Mesodermal cell (in vitro differentiated cells): ENCODE data around the gene E2F2.

Source experiments
- H3K27ac ChIP-seq: 2 replicates; pipeline ENCODE4 v1.7.0; 2013; ENCODE audit warnings: mild to moderate bottlenecking, low read depth, low read length, moderate library complexity; ENCODE audit not compliant: severe bottlenecking
- H3K36me3 ChIP-seq: 2 replicates; pipeline ENCODE4 v1.7.1; 2013; ENCODE audit warnings: mild to moderate bottlenecking, low read length, moderate library complexity; ENCODE audit not compliant: control insufficient read depth, insufficient read depth
- H3K4me1 ChIP-seq: one replicate; pipeline ENCODE4 v1.7.1; 2013; ENCODE audit warnings: mild to moderate bottlenecking, low read length; ENCODE audit not compliant: insufficient read depth, control insufficient read depth, poor library complexity, severe bottlenecking
- H3K4me3 ChIP-seq: 2 replicates; pipeline ENCODE4 v1.7.0; 2013; ENCODE audit warnings: low read length, control low read depth, mild to moderate bottlenecking; ENCODE audit not compliant: insufficient read depth, poor library complexity, severe bottlenecking; ENCODE audit errors: extremely low read depth
- H3K9me3 ChIP-seq: 2 replicates; pipeline ENCODE4 v1.7.1; 2013; ENCODE audit warnings: mild to moderate bottlenecking, low read length, moderate library complexity; ENCODE audit not compliant: control insufficient read depth
- WGBS, 2 experiments: methylation state at CpG; one replicate each; pipeline ENCODE4 v1.1.5; 2013; ENCODE audit warnings: missing lambda C conversion rate in 2 of 2; ENCODE audit not compliant: insufficient coverage in 2 of 2; 5-methylcytosine and 5-hydroxymethylcytosine counted together

The E2F2 gene

DNA sequence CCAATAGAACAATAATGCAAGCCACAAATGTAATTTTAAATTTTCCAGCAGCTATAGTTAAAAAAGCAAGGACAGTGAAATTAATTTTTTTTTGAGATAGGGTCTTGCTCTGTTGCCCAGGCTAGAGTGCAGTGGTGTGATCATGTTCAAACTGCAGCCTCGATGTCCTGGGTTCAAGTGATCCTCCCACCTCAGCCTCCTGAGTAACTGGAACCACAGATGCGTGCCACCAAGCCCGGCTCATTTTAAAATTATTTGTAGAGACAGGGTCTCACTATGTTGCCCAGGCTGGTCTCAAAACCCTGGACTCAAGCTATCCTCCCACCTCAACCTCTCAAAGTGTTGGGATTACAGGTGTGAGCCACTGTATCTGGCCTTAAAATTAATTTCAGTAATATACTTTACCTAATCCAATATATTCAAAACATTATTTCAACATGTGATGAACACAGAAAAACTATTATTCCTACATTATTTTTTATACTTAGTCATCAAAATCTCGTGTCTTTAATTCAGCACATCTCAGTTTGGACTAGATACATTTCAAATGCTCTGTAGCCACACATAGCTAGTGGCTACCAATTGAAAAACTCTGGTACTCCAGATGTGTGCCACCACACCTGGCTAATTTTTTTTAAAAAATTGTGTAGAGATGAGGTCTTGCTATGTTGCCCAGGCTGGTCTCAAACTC, 39.1 kb upstream of the E2F2 start:
- H3K27ac ChIP-seq, result no peak overlapping the region
- no peaks in the 10 kb centered on the region for H3K36me3 ChIP-seq
- H3K4me3 ChIP-seq, result no peak overlapping the region
- peaks cover 5% of the 10 kb centered on the region for H3K9me3 ChIP-seq
- H3K4me1 ChIP-seq, result peaks cover 24% of the 10 kb centered on the region
- WGBS, 2 experiments, result 100% methylated on average over 3 to 4 of the region's 4 CpGs

- H3K4me1 ChIP-seq, result peaks cover 35% of the 10 kb centered on the region
- H3K9me3 ChIP-seq, result no peaks in the 10 kb centered on the region
- H3K4me3 ChIP-seq, result peak overlapping the region; percentile 35
- H3K27ac ChIP-seq, result peak overlapping the region; percentile 98
- 25 to 27% methylated on average over 13 to 14 of the region's 16 CpGs for WGBS, 2 experiments
- no peaks in the 10 kb centered on the region for H3K36me3 ChIP-seq
These were observed 37.8 kb upstream of the E2F2 start for GRCh38 chr1:23568608-23569383.

DNA sequence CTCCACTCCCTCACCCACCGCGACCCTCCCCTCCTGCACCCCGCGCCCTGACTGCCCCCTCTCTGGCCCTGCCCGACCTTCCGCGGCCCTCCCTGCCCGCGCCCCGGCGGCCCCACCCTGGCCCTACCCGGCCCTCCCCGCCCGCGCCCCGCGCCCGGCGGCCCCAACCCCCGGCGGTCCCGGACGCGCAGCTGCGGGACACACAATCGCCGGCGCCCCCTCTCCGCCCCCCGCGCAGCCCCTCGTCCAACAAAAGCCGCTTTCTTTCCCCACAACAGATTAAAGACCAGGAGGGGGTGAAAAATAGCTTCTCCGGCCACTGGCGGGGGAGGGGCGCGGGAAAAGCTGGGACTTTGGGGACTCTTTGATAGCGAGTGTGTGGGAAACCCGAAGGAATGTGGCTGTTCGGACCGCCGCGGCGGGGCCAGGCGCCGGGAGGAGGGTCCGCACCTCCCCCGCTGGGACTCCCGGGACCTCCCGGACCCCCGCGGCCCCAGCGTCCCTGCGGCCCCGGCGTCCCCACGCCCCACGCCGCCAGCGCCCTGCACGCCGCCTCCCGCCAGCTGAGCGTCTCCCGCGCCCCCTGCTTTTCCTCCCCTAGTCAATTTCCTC, 37.1 kb upstream of the E2F2 start:
- peak overlapping the region; percentile 35 for H3K4me3 ChIP-seq
- peak overlapping the region; percentile 98 for H3K27ac ChIP-seq
- WGBS, 2 experiments, result 0 to 2% methylated on average over 23 to 37 of the region's 66 CpGs
- H3K4me1 ChIP-seq, result peaks cover 41% of the 10 kb centered on the region
- H3K36me3 ChIP-seq, result no peaks in the 10 kb centered on the region
- no peaks in the 10 kb centered on the region for H3K9me3 ChIP-seq

GRCh38 chr1:23567629-23567995, 36.6 kb upstream of the E2F2 start:
- Histone ChIP-seq H3K9me3 (no peaks in the 10 kb centered on the region), H3K4me3 (no peak overlapping the region), H3K27ac (peak overlapping the region; percentile 98), H3K4me1 (peaks cover 45% of the 10 kb centered on the region), H3K36me3 (no peaks in the 10 kb centered on the region)
- WGBS, 2 experiments, result 78 to 89% methylated on average over 7 to 13 of the region's 15 CpGs

DNA sequence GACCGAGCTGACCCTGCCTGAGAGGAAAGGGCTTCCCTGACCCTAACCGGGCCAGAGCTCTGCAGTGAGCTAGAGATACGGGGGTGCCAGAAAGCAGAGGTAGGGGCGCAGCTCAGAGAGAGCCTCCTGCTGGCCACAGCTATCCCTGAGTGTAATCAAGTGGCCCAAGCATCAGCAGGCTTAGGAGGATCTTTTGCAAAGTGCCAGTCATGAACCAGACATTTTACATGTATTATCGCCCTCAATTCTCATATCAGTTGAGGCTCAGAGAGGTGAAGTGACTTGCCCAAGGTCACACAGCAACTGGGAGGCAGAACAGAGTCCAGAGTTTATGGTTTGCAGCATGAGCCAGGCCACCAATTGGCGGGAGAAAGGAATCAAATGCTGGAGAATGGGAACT, 35.3 kb upstream of the E2F2 start:
- Histone ChIP-seq H3K9me3 (no peaks in the 10 kb centered on the region), H3K4me1 (peaks cover 51% of the 10 kb centered on the region), H3K36me3 (no peaks in the 10 kb centered on the region), H3K4me3 (no peak overlapping the region), H3K27ac (no peak overlapping the region)
- 87 to 98% methylated on average over 5 to 6 of the region's 6 CpGs for WGBS, 2 experiments

DNA sequence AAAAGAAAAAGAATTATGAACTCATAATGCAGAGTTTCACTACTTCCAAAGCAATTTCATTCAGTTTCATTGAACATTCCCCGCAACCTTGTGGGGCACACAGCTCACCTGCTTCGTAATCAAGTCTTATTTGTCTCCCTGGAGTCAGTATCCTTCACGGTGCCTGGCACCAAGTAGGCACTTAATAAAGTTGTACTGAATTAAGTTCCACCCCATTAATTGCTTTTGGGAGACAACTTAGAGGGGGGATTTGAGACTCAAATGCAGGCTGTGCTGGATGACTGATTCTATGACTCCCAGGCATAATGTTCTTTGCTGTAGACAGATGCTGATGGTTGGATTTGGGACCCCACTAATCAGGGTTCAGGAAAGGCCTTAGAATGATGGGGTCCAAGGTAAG, 34.7 kb upstream of the E2F2 start:
- no peaks in the 10 kb centered on the region for H3K36me3 ChIP-seq
- peaks cover 57% of the 10 kb centered on the region for H3K4me1 ChIP-seq
- 91 to 100% methylated on average over 1 of the region's 3 CpGs for WGBS, 2 experiments
- no peaks in the 10 kb centered on the region for H3K9me3 ChIP-seq
- no peak overlapping the region for H3K4me3 ChIP-seq
- peak overlapping the region; percentile 33 for H3K27ac ChIP-seq

- 56 to 64% methylated on average over 6 to 7 of the region's 10 CpGs for WGBS, 2 experiments
- H3K4me1 ChIP-seq, result peaks cover 58% of the 10 kb centered on the region
These were observed 33.6 kb upstream of the E2F2 start for GRCh38 chr1:23564529-23565122.

DNA sequence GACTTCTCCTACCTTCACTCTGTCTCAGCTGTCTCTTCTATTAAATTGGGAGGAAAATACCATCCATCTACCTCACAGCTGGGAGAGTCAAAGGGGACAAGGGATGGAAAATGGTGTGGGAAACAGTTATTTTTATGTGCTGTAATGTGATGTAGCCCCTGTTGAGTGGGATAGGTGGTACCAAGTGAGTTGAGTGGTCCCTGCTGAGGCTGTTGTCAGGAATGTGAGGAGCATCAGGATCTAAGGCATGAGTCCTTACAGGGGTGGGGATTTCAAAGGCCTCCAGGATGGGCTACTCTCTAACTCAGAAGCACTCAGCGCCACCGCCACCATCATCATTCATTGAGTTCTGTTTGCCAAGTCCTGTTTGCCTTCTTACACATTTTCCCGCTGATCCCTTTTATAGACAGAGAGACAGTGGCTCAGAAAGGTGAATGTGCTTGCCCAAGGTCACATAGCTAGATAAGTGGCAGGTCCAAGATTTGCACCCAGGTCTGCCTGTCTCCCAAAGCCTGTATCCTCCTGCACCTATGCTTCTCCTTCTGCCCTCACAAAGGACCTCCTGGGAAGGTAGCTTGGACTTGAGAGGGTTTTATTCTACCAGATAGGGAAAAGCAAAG, 32.8 kb upstream of the E2F2 start:
- Histone ChIP-seq H3K9me3 (no peaks in the 10 kb centered on the region), H3K36me3 (peaks cover 4% of the 10 kb centered on the region), H3K27ac (peak overlapping the region; percentile 100), H3K4me3 (no peak overlapping the region), H3K4me1 (peaks cover 51% of the 10 kb centered on the region)
- WGBS, 2 experiments, result 80 to 100% methylated on average over 1 of the region's 3 CpGs

More at GRCh38 chr1:23564529-23565122, 33.6 kb upstream of the E2F2 start:
- Histone ChIP-seq H3K4me3 (no peak overlapping the region), H3K27ac (peak overlapping the region; percentile 100), H3K9me3 (no peaks in the 10 kb centered on the region), H3K36me3 (no peaks in the 10 kb centered on the region)

- Histone ChIP-seq H3K4me1 (peaks cover 45% of the 10 kb centered on the region), H3K4me3 (no peak overlapping the region), H3K9me3 (no peaks in the 10 kb centered on the region), H3K36me3 (peaks cover 13% of the 10 kb centered on the region), H3K27ac (peak overlapping the region; percentile 100)
- 50 to 89% methylated on average over 1 of the region's 9 CpGs for WGBS, 2 experiments
These were observed 32.0 kb upstream of the E2F2 start for GRCh38 chr1:23563003-23563402.

DNA sequence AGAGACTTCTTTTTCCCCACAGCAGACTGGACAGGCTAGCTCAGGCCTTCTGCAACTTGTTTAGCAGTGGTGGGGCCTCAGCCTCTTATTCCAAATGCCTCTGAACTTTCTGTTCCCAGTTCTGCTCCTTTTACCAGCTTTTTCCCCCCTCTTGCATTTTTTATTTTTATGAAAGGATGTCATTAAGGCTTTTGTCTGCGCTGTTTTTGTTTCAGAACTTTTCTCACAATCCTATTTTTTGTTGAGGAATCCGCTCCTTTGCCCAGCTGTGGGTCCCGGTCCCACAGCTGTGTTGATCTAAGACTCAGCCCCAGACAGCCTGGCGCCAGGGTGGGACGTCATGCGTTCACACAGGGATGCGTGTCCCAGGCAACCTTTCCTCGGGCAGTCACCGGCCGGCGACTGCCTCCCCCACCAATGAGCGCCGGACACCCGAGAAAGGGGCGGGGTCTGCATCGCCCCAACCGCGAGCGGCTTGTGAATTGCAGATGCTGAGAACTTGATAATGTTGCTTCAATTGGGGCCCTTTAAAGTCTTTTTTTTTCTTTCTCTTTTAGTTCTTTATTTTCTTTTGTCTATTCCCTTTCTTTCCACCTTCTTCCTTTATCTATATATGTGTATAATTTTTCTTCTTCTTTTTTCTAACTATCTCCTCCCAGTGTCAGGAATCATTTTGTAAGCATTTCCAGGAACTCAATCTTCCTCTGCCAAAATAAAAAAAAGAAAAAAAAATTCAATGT, 31.3 kb upstream of the E2F2 start:
- peaks cover 42% of the 10 kb centered on the region for H3K4me1 ChIP-seq
- H3K9me3 ChIP-seq, result no peaks in the 10 kb centered on the region
- WGBS, 2 experiments, result 0 to 3% methylated on average over 5 to 14 of the region's 19 CpGs
- peaks cover 20% of the 10 kb centered on the region for H3K36me3 ChIP-seq
- peak overlapping the region; percentile 12 for H3K4me3 ChIP-seq
- H3K27ac ChIP-seq, result peak overlapping the region; percentile 100
